Neural cell (in vitro differentiated cells): ENCODE measurements around the gene SERTAD1. TPM values are rescaled to one million over a fixed set of nuclear protein-coding genes. Genes with fewer than 3 reads are reported as not detected.

ENCODE experiments used
- H2AFZ ChIP-seq: fragments of 200-600, 300-800 bp; sonication (generic), shearing (Covaris generic); 2 replicates; pipeline ENCODE4 v1.6.0; 2014; ENCODE audit warnings: low read depth, mild to moderate bottlenecking, antibody characterized with exemption, low read length, moderate library complexity
- H3F3A ChIP-seq: fragments of 200-600 bp; shearing (Covaris generic); 2 replicates; pipeline ENCODE4 v1.6.1; 2016; ENCODE audit warnings: mild to moderate bottlenecking, moderate library complexity, mixed read lengths, antibody characterized with exemption, low read length; ENCODE audit not compliant: insufficient read depth, poor library complexity, severe bottlenecking
- H3K27ac ChIP-seq: fragments of 200-600, 300-800 bp; sonication (generic), shearing (Covaris generic); 2 replicates; pipeline ENCODE4 v1.5.1; 2014; ENCODE audit warnings: mild to moderate bottlenecking, low read length, moderate library complexity
- H3K27me3 ChIP-seq: fragments of 300-800, 200-600 bp; sonication (generic), shearing (Covaris generic); 2 replicates; pipeline ENCODE4 v1.6.0; 2014; ENCODE audit warnings: mild to moderate bottlenecking, low read depth, low read length, moderate library complexity; ENCODE audit not compliant: insufficient read depth
- H3K36me3 ChIP-seq: fragments of 300-800, 200-600 bp; sonication (generic), shearing (Covaris generic); 2 replicates; pipeline ENCODE4 v1.5.1; 2014; ENCODE audit warnings: mild to moderate bottlenecking, antibody characterized with exemption, low read length, moderate library complexity; ENCODE audit not compliant: insufficient read depth
- H3K4me2 ChIP-seq: fragments of 300-800, 200-600 bp; sonication (generic), shearing (Covaris generic); 2 replicates; pipeline ENCODE4 v1.6.0; 2014; ENCODE audit warnings: mild to moderate bottlenecking, low read length
- H3K4me3 ChIP-seq: fragments of 300-800, 200-600 bp; sonication (generic), shearing (Covaris generic); 2 replicates; pipeline ENCODE4 v1.5.1; 2014; ENCODE audit warnings: mild to moderate bottlenecking, low read length, moderate library complexity
- H3K79me2 ChIP-seq: fragments of 200-600 bp; shearing (Covaris generic); replicated peaks from 2 replicates; pipeline ENCODE4 v1.6.0; 2014; ENCODE audit warnings: mild to moderate bottlenecking, low read length, moderate library complexity; ENCODE audit not compliant: insufficient read depth
- H3K9ac ChIP-seq: fragments of 300-800, 200-600 bp; sonication (generic), shearing (Covaris generic); 2 replicates; pipeline ENCODE4 v1.6.1; 2016; ENCODE audit warnings: mild to moderate bottlenecking, low read length, mixed read lengths
- H3K9me2 ChIP-seq: fragments of 200-600 bp; shearing (Covaris generic); 2 replicates; pipeline ENCODE4 v1.6.1; 2016; ENCODE audit warnings: mild to moderate bottlenecking, low read length, mixed read lengths; ENCODE audit not compliant: insufficient read depth
- H3K9me3 ChIP-seq: fragments of 200-600, 300-800 bp; sonication (generic), shearing (Covaris generic); 2 replicates; pipeline ENCODE4 v1.6.1; 2016; ENCODE audit warnings: mild to moderate bottlenecking, mixed run types, low read length, moderate library complexity, mixed read lengths
- H4K20me1 ChIP-seq: fragments of 200-600 bp; shearing (Covaris generic); 2 replicates; pipeline ENCODE4 v1.6.1; 2016; ENCODE audit warnings: mild to moderate bottlenecking, mixed run types; ENCODE audit not compliant: insufficient read depth
- CTCF ChIP-seq: fragments of 450-650 bp; IDR thresholded peaks from 2 replicates; pipeline ENCODE4 v1.5.1; 2014; ENCODE audit warnings: antibody characterized with exemption, mild to moderate bottlenecking, moderate library complexity; ENCODE audit not compliant: poor library complexity, severe bottlenecking
- EP300 ChIP-seq: fragments of 450-650 bp; conservative IDR thresholded peaks from 2 replicates; pipeline ENCODE4 v1.6.1; 2014; ENCODE audit warnings: antibody characterized with exemption, mild to moderate bottlenecking, moderate library complexity; ENCODE audit not compliant: poor library complexity, severe bottlenecking
- EZH2 ChIP-seq: fragments of 200-600, 300-800 bp; shearing (Covaris generic), sonication (generic); IDR thresholded peaks from 2 replicates; pipeline ENCODE4 v1.6.1; 2014; ENCODE audit warnings: antibody characterized with exemption, low read length, borderline replicate concordance, mild to moderate bottlenecking; ENCODE audit not compliant: insufficient read depth, poor library complexity, severe bottlenecking
- MXI1 ChIP-seq: fragments of 450-650 bp; conservative IDR thresholded peaks from 2 replicates; pipeline ENCODE4 v1.6.1; 2014; ENCODE audit warnings: antibody characterized with exemption, mild to moderate bottlenecking; ENCODE audit not compliant: poor library complexity, severe bottlenecking
- POLR2AphosphoS5 ChIP-seq: IDR thresholded peaks from 2 replicates; pipeline ENCODE4 v1.6.1; 2012
- RAD21 ChIP-seq: fragments of 450-650 bp; conservative IDR thresholded peaks from 2 replicates; pipeline ENCODE4 v1.6.1; 2014; ENCODE audit warnings: antibody characterized with exemption, mild to moderate bottlenecking, moderate library complexity
- SMC3 ChIP-seq: fragments of 450-650 bp; conservative IDR thresholded peaks from 2 replicates; pipeline ENCODE4 v1.6.1; 2014; ENCODE audit warnings: antibody characterized with exemption, mild to moderate bottlenecking, moderate library complexity; ENCODE audit not compliant: poor library complexity
- TAF1 ChIP-seq: IDR thresholded peaks from 2 replicates; pipeline ENCODE4 v1.6.1; 2012; ENCODE audit warnings: low read depth
- polyA plus RNA-seq: library from polyadenylated mRNA; depleted of rRNA; stranded (reverse); fragments of >200 nt; gene quantifications from 2 replicates; pipeline ENCODE4 v1.2.3, GENCODE V29; 2014
- TF ChIP-seq, protein P1 (sequence below): IDR thresholded peaks from 2 replicates; pipeline ENCODE4 v1.6.1; 2012; ENCODE audit warnings: borderline replicate concordance

SERTAD1 gene
- polyA plus RNA-seq, 1 donor from 2014 or later: 3.3 TPM

DNA sequence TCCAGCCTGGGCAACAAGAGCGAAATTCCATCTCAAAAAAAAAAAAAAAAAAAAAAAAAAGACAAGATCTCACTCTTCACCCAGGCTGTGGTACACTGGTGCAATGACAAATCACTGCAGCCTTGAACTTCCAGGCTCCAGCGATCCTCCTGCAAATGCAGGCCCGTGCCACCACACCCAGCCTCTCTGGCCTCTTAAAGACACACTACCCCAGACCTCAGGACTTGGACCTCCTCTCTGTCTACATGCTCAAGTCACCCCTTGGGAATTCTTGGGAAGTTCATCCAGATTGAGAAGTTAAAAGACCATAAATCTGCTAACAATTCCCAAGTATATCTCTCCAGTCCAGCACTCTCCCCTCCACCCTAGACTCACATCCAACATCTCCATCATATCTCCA is 25.2 kb downstream of the SERTAD1 start:
- Histone ChIP-seq H3K9me3 (no peaks in the 10 kb centered on the region), H3K36me3 (no peaks in the 10 kb centered on the region), H3K27ac (no peak overlapping the region), H3F3A (no peaks in the 10 kb centered on the region), H3K4me3 (no peak overlapping the region), H3K9ac (no peak overlapping the region), H3K27me3 (peaks cover 7% of the 10 kb centered on the region), H3K9me2 (no peaks in the 10 kb centered on the region), H3K79me2 (no peaks in the 10 kb centered on the region), H4K20me1 (no peaks in the 10 kb centered on the region), H2AFZ (no peak overlapping the region), H3K4me2 (no peak overlapping the region)
- TF ChIP-seq RAD21 (no peak), EP300 (no peak), POLR2AphosphoS5 (no peak), CTCF (no peak), TAF1 (no peak), MXI1 (no peak), SMC3 (no peak), EZH2 (no peak)
- TF ChIP-seq, protein P1, sequence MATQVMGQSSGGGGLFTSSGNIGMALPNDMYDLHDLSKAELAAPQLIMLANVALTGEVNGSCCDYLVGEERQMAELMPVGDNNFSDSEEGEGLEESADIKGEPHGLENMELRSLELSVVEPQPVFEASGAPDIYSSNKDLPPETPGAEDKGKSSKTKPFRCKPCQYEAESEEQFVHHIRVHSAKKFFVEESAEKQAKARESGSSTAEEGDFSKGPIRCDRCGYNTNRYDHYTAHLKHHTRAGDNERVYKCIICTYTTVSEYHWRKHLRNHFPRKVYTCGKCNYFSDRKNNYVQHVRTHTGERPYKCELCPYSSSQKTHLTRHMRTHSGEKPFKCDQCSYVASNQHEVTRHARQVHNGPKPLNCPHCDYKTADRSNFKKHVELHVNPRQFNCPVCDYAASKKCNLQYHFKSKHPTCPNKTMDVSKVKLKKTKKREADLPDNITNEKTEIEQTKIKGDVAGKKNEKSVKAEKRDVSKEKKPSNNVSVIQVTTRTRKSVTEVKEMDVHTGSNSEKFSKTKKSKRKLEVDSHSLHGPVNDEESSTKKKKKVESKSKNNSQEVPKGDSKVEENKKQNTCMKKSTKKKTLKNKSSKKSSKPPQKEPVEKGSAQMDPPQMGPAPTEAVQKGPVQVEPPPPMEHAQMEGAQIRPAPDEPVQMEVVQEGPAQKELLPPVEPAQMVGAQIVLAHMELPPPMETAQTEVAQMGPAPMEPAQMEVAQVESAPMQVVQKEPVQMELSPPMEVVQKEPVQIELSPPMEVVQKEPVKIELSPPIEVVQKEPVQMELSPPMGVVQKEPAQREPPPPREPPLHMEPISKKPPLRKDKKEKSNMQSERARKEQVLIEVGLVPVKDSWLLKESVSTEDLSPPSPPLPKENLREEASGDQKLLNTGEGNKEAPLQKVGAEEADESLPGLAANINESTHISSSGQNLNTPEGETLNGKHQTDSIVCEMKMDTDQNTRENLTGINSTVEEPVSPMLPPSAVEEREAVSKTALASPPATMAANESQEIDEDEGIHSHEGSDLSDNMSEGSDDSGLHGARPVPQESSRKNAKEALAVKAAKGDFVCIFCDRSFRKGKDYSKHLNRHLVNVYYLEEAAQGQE: no peak

- Histone ChIP-seq H3K27ac (no peak overlapping the region), H3K27me3 (peaks cover under 1% of the 10 kb centered on the region), H3K79me2 (no peaks in the 10 kb centered on the region), H3K9ac (no peak overlapping the region), H3K9me2 (no peaks in the 10 kb centered on the region), H3K36me3 (no peaks in the 10 kb centered on the region), H3F3A (no peaks in the 10 kb centered on the region), H3K9me3 (no peaks in the 10 kb centered on the region), H3K4me2 (no peak overlapping the region), H2AFZ (no peak overlapping the region), H4K20me1 (no peaks in the 10 kb centered on the region), H3K4me3 (no peak overlapping the region)
- no peak for TF ChIP-seq CTCF
- TF ChIP-seq EP300: no peak
- no peak for TF ChIP-seq RAD21
- TF ChIP-seq, protein P1: no peak
- TF ChIP-seq POLR2AphosphoS5: no peak
- TF ChIP-seq SMC3: no peak
- TF ChIP-seq MXI1: no peak
- no peak for TF ChIP-seq EZH2
- no peak for TF ChIP-seq TAF1
Measured at GRCh38 chr19:40398417-40399131, 27.2 kb downstream of the SERTAD1 start.
